Caco-2 (cell line): ENCODE results near the gene UNK. TPM values are rescaled to one million over a fixed set of nuclear protein-coding genes. Genes with fewer than 3 reads are reported as not detected.

ENCODE experiments used
- BruUV-seq: library from RNA; stranded (reverse); fragments of 400-500 nt; replicated peaks from 2 replicates; lab custom pipeline; 2021; lab: Mats Ljungman, UMichigan
- CTCF ChIA-PET: fragments of 300-600 bp; sonication (Branson Sonifier 250); formaldehyde crosslinking; loops from one replicate; lab custom pipeline; 2022; ENCODE audit warnings: antibody characterized with exemption; lab: Charles Lee
- POLR2A ChIA-PET: fragments of 300-600 bp; sonication (Branson Sonifier 250); formaldehyde crosslinking; loops from one replicate; lab custom pipeline; 2022; ENCODE audit warnings: antibody characterized with exemption; lab: Charles Lee
- DNase-seq, 2 experiments: peaks; one replicate each; pipeline versions ENCODE4 v3.0.0 to v3.0.0-alpha.2; 2020 to 2022
- H3K27me3 ChIP-seq: replicated peaks from 2 replicates; pipeline ENCODE4 v1.6.0; 2011; ENCODE audit warnings: low read length; ENCODE audit not compliant: control insufficient read depth, insufficient read depth
- H3K36me3 ChIP-seq: 2 replicates; pipeline ENCODE4 v1.5.1; 2011; ENCODE audit warnings: low read length; ENCODE audit not compliant: control insufficient read depth, insufficient read depth
- H3K4me1 ChIP-seq: fragments of 250-450 bp; sonication (Bioruptor Pico); 2 replicates; pipeline ENCODE4 v1.5.1; 2020; ENCODE audit warnings: mild to moderate bottlenecking
- H3K4me3 ChIP-seq: 2 replicates; pipeline ENCODE4 v1.5.1; 2011; ENCODE audit warnings: low read depth, mild to moderate bottlenecking, control low read depth, low read length
- H3K9me3 ChIP-seq: fragments of 250-450 bp; sonication (Bioruptor Pico); 2 replicates; pipeline ENCODE4 v1.5.1; 2020; ENCODE audit warnings: mild to moderate bottlenecking, moderate library complexity
- H3K27ac Mint-ChIP-seq: one replicate; pipeline ENCODE4 v1.8.0; 2022; ENCODE audit warnings: mixed read lengths; ENCODE audit not compliant: unreplicated experiment
- H3K27me3 Mint-ChIP-seq: one replicate; pipeline ENCODE4 v1.8.0; 2022; ENCODE audit warnings: mixed read lengths; ENCODE audit not compliant: insufficient read depth, unreplicated experiment
- H3K36me3 Mint-ChIP-seq: one replicate; pipeline ENCODE4 v1.8.0; 2022; ENCODE audit warnings: mild to moderate bottlenecking, mixed read lengths; ENCODE audit not compliant: insufficient read depth, unreplicated experiment
- H3K4me1 Mint-ChIP-seq: one replicate; pipeline ENCODE4 v1.8.0; 2022; ENCODE audit warnings: low read depth, mixed read lengths; ENCODE audit not compliant: unreplicated experiment
- H3K4me3 Mint-ChIP-seq: one replicate; pipeline ENCODE4 v1.8.0; 2022; ENCODE audit warnings: mild to moderate bottlenecking, moderate library complexity, mixed read lengths; ENCODE audit not compliant: unreplicated experiment
- H3K9me3 Mint-ChIP-seq: one replicate; pipeline ENCODE4 v1.8.0; 2022; ENCODE audit warnings: mixed read lengths; ENCODE audit not compliant: unreplicated experiment
- intact Hi-C: fragments of 100-400 bp; cut with micrococcal nuclease; formaldehyde crosslinking; loops from one replicate; pipeline ENCODE4 v1.10.0; 2022; ENCODE audit not compliant: unreplicated experiment
- total RNA-seq: library from RNA; stranded (reverse); gene quantifications from 2 replicates; pipeline ENCODE4 v1.2.3, GENCODE V29; 2022
- TF ChIP-seq, protein P1 (sequence below), 2 experiments: fragments of 200-600 bp in 1 of 2; IDR thresholded peaks; 1 replicate in 1 of 2; 2 replicates in 1 of 2; pipeline versions ENCODE4 v1.5.1 to v1.8.0; 2011 to 2022; ENCODE audit warnings: antibody characterized with exemption in 1 of 2, control low read depth in 1 of 2, inconsistent platforms in 1 of 2, low read depth in 1 of 2, low read length in 1 of 2, mild to moderate bottlenecking in 1 of 2, moderate library complexity in 1 of 2; ENCODE audit not compliant: insufficient read depth in 1 of 2, severe bottlenecking in 1 of 2, unreplicated experiment in 1 of 2

Gene UNK
- total RNA-seq, 1 experiment from 2014 or later = 33.3 TPM

DNA sequence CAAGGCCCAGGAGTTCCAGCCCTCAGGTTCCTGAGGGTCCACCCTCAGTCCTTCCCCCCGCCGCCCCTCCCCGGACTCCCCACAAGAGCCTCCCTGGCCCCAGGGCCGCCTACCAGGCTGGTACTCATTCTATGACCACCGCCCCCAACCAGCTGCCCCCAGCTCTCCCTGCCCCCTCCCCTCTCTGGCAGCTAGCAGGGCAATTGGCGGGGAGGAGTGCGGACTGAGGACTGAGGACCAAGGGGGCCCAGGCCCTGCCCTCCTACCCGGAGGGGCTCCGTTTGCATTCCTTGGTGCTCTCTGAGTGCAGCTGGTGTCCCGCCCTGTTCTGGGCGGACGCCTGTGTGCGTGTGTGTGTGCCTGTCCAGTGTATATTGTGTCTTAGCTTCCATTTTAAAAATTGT lies 40.5 kb downstream of the UNK start:
- H3K36me3 Mint-ChIP-seq = peaks cover 11% of the 10 kb centered on the region
- no peak overlapping the region for H3K4me3 Mint-ChIP-seq
- no peaks in the 10 kb centered on the region for H3K4me1 Mint-ChIP-seq
- Histone ChIP-seq H3K27me3 (no peaks in the 10 kb centered on the region), H3K4me3 (no peak overlapping the region), H3K4me1 (no peaks in the 10 kb centered on the region; the same call in 1 of the 2 replicates), H3K9me3 (no peaks in the 10 kb centered on the region), H3K36me3 (peaks cover 1% of the 10 kb centered on the region; the same call in 1 of the 2 replicates)
- BruUV-seq = no TSS peak
- H3K9me3 Mint-ChIP-seq = no peaks in the 10 kb centered on the region
- no peak overlapping the region for H3K27ac Mint-ChIP-seq
- TF ChIP-seq, protein P1, sequence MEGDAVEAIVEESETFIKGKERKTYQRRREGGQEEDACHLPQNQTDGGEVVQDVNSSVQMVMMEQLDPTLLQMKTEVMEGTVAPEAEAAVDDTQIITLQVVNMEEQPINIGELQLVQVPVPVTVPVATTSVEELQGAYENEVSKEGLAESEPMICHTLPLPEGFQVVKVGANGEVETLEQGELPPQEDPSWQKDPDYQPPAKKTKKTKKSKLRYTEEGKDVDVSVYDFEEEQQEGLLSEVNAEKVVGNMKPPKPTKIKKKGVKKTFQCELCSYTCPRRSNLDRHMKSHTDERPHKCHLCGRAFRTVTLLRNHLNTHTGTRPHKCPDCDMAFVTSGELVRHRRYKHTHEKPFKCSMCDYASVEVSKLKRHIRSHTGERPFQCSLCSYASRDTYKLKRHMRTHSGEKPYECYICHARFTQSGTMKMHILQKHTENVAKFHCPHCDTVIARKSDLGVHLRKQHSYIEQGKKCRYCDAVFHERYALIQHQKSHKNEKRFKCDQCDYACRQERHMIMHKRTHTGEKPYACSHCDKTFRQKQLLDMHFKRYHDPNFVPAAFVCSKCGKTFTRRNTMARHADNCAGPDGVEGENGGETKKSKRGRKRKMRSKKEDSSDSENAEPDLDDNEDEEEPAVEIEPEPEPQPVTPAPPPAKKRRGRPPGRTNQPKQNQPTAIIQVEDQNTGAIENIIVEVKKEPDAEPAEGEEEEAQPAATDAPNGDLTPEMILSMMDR (IDR thresholded peaks at IDR 0.05; ENCODE audit: insufficient read depth in 1 of 2, low read depth in 1 of 2, low read length in 1 of 2, severe bottlenecking in 1 of 2, unreplicated experiment in 1 of 2) = no peak
- H3K27me3 Mint-ChIP-seq = no peaks in the 10 kb centered on the region
- no peak for DNase-seq
- ChIA-PET POLR2A (no interaction called here), CTCF (interaction anchor here (0.6 to 1.0 kb wide), 2 partner anchors 10 to 15 kb away, joined by 4 read pairs; no protein-coding TSS in a partner anchor)
- intact Hi-C loops = loop anchor here (5.0 kb wide), 1 partner anchor 38 kb away; no protein-coding TSS in a partner anchor

DNA sequence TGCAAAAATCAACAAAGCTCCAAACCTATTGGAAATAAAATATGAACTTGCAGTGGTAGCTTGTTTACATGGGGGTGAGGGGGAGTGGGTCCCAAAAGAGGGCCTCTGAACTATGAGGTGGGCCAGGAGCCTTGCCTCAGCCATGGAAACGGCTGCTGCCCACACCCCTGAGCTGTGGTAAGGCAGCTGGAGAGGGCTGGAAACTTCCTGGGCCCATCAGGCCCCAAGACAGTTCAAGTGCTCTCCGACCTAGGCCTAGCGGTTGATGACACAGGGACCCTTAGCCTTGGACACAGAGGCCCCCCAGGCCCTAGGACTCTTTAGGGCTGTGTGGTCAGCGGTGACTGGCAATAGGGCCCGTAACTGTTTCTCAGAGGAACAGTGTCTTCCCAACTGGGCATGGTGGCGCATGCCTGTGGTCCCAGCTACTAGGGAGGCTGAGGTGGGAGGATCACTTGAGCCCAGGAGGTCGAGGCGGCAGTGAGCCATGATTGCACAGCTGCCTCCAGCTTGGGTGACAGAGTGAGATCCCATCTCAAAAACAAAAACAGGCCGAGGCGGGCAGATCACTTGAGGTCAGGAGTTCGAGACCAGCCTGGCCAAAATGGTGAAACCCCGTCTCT lies 41.3 kb downstream of the UNK start:
- H3K36me3 Mint-ChIP-seq = peaks cover 16% of the 10 kb centered on the region
- intact Hi-C loops = loop anchor here (5.0 kb wide), 1 partner anchor 39 kb away; no protein-coding TSS in a partner anchor
- H3K4me3 ChIP-seq = no peak overlapping the region
- no peaks in the 10 kb centered on the region; the same call in 1 of the 2 replicates for H3K36me3 ChIP-seq
- TF ChIP-seq, protein P1 (IDR thresholded peaks at IDR 0.05; ENCODE audit: insufficient read depth in 1 of 2, low read depth in 1 of 2, low read length in 1 of 2, severe bottlenecking in 1 of 2, unreplicated experiment in 1 of 2) = no peak
- no TSS peak for BruUV-seq
- H3K9me3 Mint-ChIP-seq = no peaks in the 10 kb centered on the region
- no peaks in the 10 kb centered on the region for H3K27me3 ChIP-seq
- H3K9me3 ChIP-seq = no peaks in the 10 kb centered on the region
- H3K27ac Mint-ChIP-seq = no peak overlapping the region
- DNase-seq = no peak
- H3K4me3 Mint-ChIP-seq = no peak overlapping the region
- no peaks in the 10 kb centered on the region for H3K4me1 Mint-ChIP-seq
- POLR2A ChIA-PET = no interaction called here
- no peaks in the 10 kb centered on the region for H3K27me3 Mint-ChIP-seq
- H3K4me1 ChIP-seq = peaks cover 1% of the 10 kb centered on the region; the same call in 1 of the 2 replicates
- CTCF ChIA-PET = interaction anchor here (0.6 to 1.8 kb wide), 3 partner anchors 8 to 46 kb away, joined by 3 to 4 read pairs (median 4); no protein-coding TSS in a partner anchor

DNA sequence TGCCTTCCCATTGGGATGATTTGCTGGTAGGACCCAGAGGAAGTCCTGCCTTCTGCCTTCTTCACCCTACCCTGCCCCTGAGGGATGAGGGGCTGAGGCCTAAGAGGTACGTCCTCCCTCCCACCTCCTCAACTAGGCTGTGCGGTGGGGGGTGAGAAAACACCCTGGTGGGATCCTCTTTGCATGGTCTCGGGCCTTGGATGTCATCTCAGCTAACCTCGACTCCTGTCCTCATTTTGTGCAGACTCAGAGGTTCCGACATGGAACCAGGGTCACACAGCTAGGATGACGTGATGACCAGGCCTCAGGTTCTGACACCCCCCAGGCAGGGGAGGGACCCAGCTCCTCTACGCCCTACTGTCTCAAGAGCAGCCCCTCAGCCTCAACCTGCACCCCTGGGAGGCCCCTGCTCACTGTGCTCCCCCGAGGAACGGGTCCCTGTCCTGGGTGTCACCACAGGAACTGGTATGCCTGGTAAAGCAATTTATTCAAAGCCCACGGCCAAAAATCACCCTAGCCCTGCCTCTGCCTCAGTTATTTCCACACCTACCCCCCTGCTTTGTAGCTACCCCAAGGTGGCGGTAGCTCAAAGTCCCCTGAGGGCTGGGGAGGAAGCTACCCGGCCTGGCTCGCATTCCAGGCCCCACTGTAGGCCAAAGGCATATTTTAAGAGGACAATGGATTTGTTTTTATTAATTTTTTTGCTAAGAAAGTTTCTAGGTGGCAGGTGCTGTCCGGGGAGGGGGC lies 42.1 kb downstream of the UNK start:
- H3K4me1 Mint-ChIP-seq = no peaks in the 10 kb centered on the region
- peaks cover 21% of the 10 kb centered on the region for H3K36me3 Mint-ChIP-seq

More for the DNA sequence above, 42.1 kb downstream of the UNK start:
- no peaks in the 10 kb centered on the region for H3K9me3 Mint-ChIP-seq
- H3K27me3 Mint-ChIP-seq = no peaks in the 10 kb centered on the region
- CTCF ChIA-PET = interaction anchor here (0.6 to 1.8 kb wide), 7 partner anchors 9 to 63 kb away, joined by 3 to 5 read pairs (median 4); partner anchors contain the start of genes UNK and WBP2
- no peaks in the 10 kb centered on the region for H3K27me3 ChIP-seq
- no peak for DNase-seq
- intact Hi-C loops = loop anchor here (5.0 kb wide), 1 partner anchor 39 kb away; no protein-coding TSS in a partner anchor
- no peak overlapping the region for H3K27ac Mint-ChIP-seq
- POLR2A ChIA-PET = no interaction called here
- no peaks in the 10 kb centered on the region; the same call in 1 of the 2 replicates for H3K36me3 ChIP-seq
- no peak overlapping the region for H3K4me3 ChIP-seq
- H3K9me3 ChIP-seq = no peaks in the 10 kb centered on the region
- BruUV-seq = no TSS peak
- peaks cover 4% of the 10 kb centered on the region; the same call in 1 of the 2 replicates for H3K4me1 ChIP-seq
- TF ChIP-seq, protein P1 (IDR thresholded peaks at IDR 0.05; ENCODE audit: insufficient read depth in 1 of 2, low read depth in 1 of 2, low read length in 1 of 2, severe bottlenecking in 1 of 2, unreplicated experiment in 1 of 2) = no peak
- no peak overlapping the region for H3K4me3 Mint-ChIP-seq
